ENCODE measurements around the gene CEBPZ. TPM values are rescaled to one million over a fixed set of nuclear protein-coding genes. Genes with fewer than 3 reads are reported as not detected.

CEBPZ gene
- total and polyA plus RNA-seq, 2 of the 13 experiments (the other 11 are each of a cell fraction or from before 2014, with no cell fraction given) = 14.4 to 117 TPM

Other genes with a start within 250 kb of the CEBPZ start
- gene HEATR5B, start 147.2 kb downstream of the CEBPZ start, total RNA-seq (2016; rRNA removed; fragmentation: Illumina TruSeq; extraction: Trizol) = 16.3 and 17.6 TPM in 2 replicates
- gene HEATR5B, start 147.2 kb downstream of the CEBPZ start, polyA plus RNA-seq (2011; rRNA removed) = 11.1 and 12.7 TPM in 2 replicates
- 8.7 and 13.3 TPM in 2 replicates for gene GPATCH11, start 147.1 kb downstream of the CEBPZ start, total RNA-seq (2016; rRNA removed; fragmentation: Illumina TruSeq; extraction: Trizol)
- gene GPATCH11, start 147.1 kb downstream of the CEBPZ start, polyA plus RNA-seq (2011; rRNA removed) = 3.0 and 3.8 TPM in 2 replicates
- 26.1 and 42.8 TPM in 2 replicates for gene EIF2AK2, start 74.6 kb downstream of the CEBPZ start, total RNA-seq (2016; rRNA removed; fragmentation: Illumina TruSeq; extraction: Trizol)
- gene EIF2AK2, start 74.6 kb downstream of the CEBPZ start, polyA plus RNA-seq (2011; rRNA removed) = 9.1 and 10.2 TPM in 2 replicates
- gene SULT6B1, start 42.9 kb downstream of the CEBPZ start, total RNA-seq (2016; rRNA removed; fragmentation: Illumina TruSeq; extraction: Trizol) = not detected in 2 replicates
- not detected in 2 replicates for gene SULT6B1, start 42.9 kb downstream of the CEBPZ start, polyA plus RNA-seq (2011; rRNA removed)
- 18.6 and 25.6 TPM in 2 replicates for gene CEBPZOS, start 35.1 kb downstream of the CEBPZ start, total RNA-seq (2016; rRNA removed; fragmentation: Illumina TruSeq; extraction: Trizol)
- gene CEBPZOS, start 35.1 kb downstream of the CEBPZ start, polyA plus RNA-seq (2011; rRNA removed) = 39.3 and 44.7 TPM in 2 replicates
- 39.4 and 40.8 TPM in 2 replicates for gene NDUFAF7, start 62 bp upstream of the CEBPZ start, total RNA-seq (2016; rRNA removed; fragmentation: Illumina TruSeq; extraction: Trizol)
- gene NDUFAF7, start 62 bp upstream of the CEBPZ start, polyA plus RNA-seq (2011; rRNA removed) = 21.7 and 27.0 TPM in 2 replicates
- gene PRKD3, start 93.2 kb upstream of the CEBPZ start, total RNA-seq (2016; rRNA removed; fragmentation: Illumina TruSeq; extraction: Trizol) = 38.4 and 58.2 TPM in 2 replicates
- gene PRKD3, start 93.2 kb upstream of the CEBPZ start, polyA plus RNA-seq (2011; rRNA removed) = 11.1 and 11.6 TPM in 2 replicates
- gene QPCT, start 113.0 kb upstream of the CEBPZ start, total RNA-seq (2016; rRNA removed; fragmentation: Illumina TruSeq; extraction: Trizol) = 0.77 TPM in 1 of 2 replicates, not detected in the other
- gene QPCT, start 113.0 kb upstream of the CEBPZ start, polyA plus RNA-seq (2011; rRNA removed) = 1.1 and 1.2 TPM in 2 replicates